Upper lobe of right lung (tissue), 1 donor: ENCODE data around the gene ACER3. TPM values are rescaled to one million over a fixed set of nuclear protein-coding genes. Genes with fewer than 3 reads are reported as not detected.

Experiments
- ATAC-seq: fragments of 200-7000 bp; cut with Tn5 transposase; one replicate; pipeline ENCODE4 v1.9.1; 2020; ENCODE audit warnings: mild to moderate bottlenecking, moderate library complexity
- DNase-seq: peaks from one replicate; pipeline ENCODE4 v3.0.0-alpha.2; 2020
- H3K27ac ChIP-seq: fragments of 200-600 bp; one replicate; pipeline ENCODE4 v1.8.0; 2022
- H3K27me3 ChIP-seq: fragments of 200-600 bp; one replicate; pipeline ENCODE4 v1.8.0; 2022; ENCODE audit warnings: mild to moderate bottlenecking
- H3K36me3 ChIP-seq: fragments of 200-600 bp; one replicate; pipeline ENCODE4 v1.8.0; 2022
- H3K4me1 ChIP-seq: fragments of 200-600 bp; one replicate; pipeline ENCODE4 v1.8.0; 2022
- H3K4me3 ChIP-seq: fragments of 200-600 bp; one replicate; pipeline ENCODE4 v1.8.0; 2022; ENCODE audit warnings: mild to moderate bottlenecking
- H3K9me3 ChIP-seq: fragments of 200-600 bp; one replicate; pipeline ENCODE4 v1.8.0; 2022
- intact Hi-C: fragments of 100-400 bp; cut with DNase I; formaldehyde crosslinking; loops from one replicate; pipeline ENCODE4 v1.11.0; 2022
- total RNA-seq: library from RNA; stranded (reverse); fragmentation: NEBNext Ultra II Directional; extraction: Animal tissue kit (Norgen Biotek cat#: 25700); gene quantifications from one replicate; pipeline ENCODE4 v1.2.1, GENCODE V29; 2021
- TF ChIP-seq, protein P1 (sequence below): fragments of 200-600 bp; IDR thresholded peaks from one replicate; pipeline ENCODE4 v1.8.0; 2022; ENCODE audit warnings: antibody characterized with exemption
- donor health status: DM: no; HTN: yes; CAD: no; lungs with severe emphysema.

Gene ACER3
- total RNA-seq, 1 donor from 2014 or later: 42.2 TPM

DNA sequence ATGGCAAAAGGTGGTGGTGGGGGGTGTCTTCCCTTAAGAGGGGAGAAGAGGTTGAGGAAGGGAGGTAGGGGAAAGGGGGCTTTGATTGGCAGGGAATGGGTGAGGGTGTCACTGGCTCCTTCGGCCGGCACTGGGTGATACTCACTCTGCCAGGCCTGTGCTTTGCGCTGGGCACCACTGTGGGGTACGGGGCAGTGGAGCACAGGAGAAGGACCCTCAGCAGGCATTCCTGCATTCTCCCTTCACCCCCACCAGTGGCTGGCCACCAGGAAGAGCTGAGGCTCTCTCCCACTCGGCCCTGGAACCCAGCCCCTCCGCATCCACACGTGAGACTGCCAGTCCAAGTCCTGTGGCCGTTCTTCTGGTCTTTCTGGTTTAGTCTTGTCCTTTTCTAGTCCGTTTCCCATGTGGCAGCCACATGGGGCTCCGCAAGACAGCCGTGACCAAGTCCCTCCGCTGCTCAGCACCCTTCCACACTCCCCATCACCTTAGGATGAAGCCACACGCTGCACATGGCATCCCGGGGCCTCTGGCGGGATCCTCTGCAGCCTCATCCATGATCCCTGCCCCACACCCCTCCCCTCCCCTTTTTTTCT lies 214.0 kb downstream of the ACER3 start:
- peak; percentile 55 for DNase-seq
- no peak for ATAC-seq

DNA sequence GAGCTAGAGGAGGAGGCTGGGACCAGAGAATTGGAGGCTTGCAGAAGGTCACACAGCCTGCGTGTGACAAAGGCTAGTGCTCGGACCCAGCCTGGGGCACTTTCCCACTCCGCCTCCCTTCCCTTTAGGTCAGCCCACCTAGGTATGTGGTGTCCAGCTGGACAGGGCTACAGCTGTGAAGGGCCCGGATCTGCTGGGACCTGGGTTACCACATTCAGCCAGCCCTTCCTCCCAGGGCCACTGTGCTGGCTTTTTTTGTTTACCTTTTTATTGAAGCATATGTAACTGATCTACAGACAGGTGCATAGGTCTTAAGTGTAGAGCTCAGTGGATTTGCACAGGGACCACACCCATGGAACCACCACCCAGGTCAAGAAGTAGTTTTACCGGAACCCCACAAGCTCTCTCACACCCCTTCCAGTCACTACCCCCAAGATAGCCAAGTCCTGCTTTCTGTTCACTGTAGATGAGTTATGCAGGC lies 214.7 kb downstream of the ACER3 start:
- intact Hi-C loops: no loop called here
- TF ChIP-seq, protein P1, sequence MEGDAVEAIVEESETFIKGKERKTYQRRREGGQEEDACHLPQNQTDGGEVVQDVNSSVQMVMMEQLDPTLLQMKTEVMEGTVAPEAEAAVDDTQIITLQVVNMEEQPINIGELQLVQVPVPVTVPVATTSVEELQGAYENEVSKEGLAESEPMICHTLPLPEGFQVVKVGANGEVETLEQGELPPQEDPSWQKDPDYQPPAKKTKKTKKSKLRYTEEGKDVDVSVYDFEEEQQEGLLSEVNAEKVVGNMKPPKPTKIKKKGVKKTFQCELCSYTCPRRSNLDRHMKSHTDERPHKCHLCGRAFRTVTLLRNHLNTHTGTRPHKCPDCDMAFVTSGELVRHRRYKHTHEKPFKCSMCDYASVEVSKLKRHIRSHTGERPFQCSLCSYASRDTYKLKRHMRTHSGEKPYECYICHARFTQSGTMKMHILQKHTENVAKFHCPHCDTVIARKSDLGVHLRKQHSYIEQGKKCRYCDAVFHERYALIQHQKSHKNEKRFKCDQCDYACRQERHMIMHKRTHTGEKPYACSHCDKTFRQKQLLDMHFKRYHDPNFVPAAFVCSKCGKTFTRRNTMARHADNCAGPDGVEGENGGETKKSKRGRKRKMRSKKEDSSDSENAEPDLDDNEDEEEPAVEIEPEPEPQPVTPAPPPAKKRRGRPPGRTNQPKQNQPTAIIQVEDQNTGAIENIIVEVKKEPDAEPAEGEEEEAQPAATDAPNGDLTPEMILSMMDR: no peak
- peak; percentile 50 for DNase-seq
- Histone ChIP-seq H3K4me1 (peaks cover 38% of the 10 kb centered on the region), H3K36me3 (no peaks in the 10 kb centered on the region), H3K9me3 (no peaks in the 10 kb centered on the region), H3K27me3 (no peaks in the 10 kb centered on the region), H3K4me3 (no peak overlapping the region), H3K27ac (no peak overlapping the region)
- peak; percentile 41 for ATAC-seq

More for the DNA sequence above, 214.0 kb downstream of the ACER3 start:
- Histone ChIP-seq H3K27me3 (no peaks in the 10 kb centered on the region), H3K9me3 (no peaks in the 10 kb centered on the region), H3K4me1 (peaks cover 38% of the 10 kb centered on the region), H3K36me3 (no peaks in the 10 kb centered on the region), H3K27ac (peak overlapping the region; percentile 85), H3K4me3 (no peak overlapping the region)
- intact Hi-C loops: no loop called here
- TF ChIP-seq, protein P1: no peak

Other genes with a start within 250 kb of the ACER3 start
- gene LRRC32, start 190.2 kb upstream of the ACER3 start, total RNA-seq: 111 TPM
- gene TSKU, start 77.6 kb upstream of the ACER3 start, total RNA-seq: 18.1 TPM
- gene B3GNT6, start 173.5 kb downstream of the ACER3 start, total RNA-seq: not detected
- 6.5 TPM for gene CAPN5, start 206.1 kb downstream of the ACER3 start, total RNA-seq
- not detected for gene OMP, start 241.9 kb downstream of the ACER3 start, total RNA-seq